ENCODE results near the gene CD200. TPM values are rescaled to one million over a fixed set of nuclear protein-coding genes. Genes with fewer than 3 reads are reported as not detected.

CD200 gene
- total RNA-seq, 4 donors from 2014 or later: 0.27 to 0.76 (median 0.36) TPM

- TF ChIP-seq POLR2A (IDR thresholded peaks at IDR 0.05) (no peak), CTCF (IDR thresholded peaks at IDR 0.05 in 4 of 5, conservative IDR thresholded peaks at IDR 0.05 in 1 of 5) (no peak)
- in situ Hi-C loops (cut with MboI; ENCODE audit: low sequenced_read_pairs in 4 of 4): loop anchor here in 2 of 4 donors (10.0 to 25.0 kb wide), 2 partner anchors 190 to 203 kb away; no protein-coding TSS in a partner anchor
- no peak overlapping the region for H3K27ac ChIP-seq
- DNase-seq (no peak), ATAC-seq (no peak)
- intact Hi-C loops (cut with DNase I; ENCODE audit: low total_unique reads): loop anchor here (10.0 kb wide), 1 partner anchor 193 kb away; no protein-coding TSS in a partner anchor
- no peaks in the 10 kb centered on the region for H3K9me3 ChIP-seq
- no peak overlapping the region for H3K4me3 ChIP-seq
- no peaks in the 10 kb centered on the region for H3K36me3 ChIP-seq
- H3K4me1 ChIP-seq: no peaks in the 10 kb centered on the region
- H3K27me3 ChIP-seq: no peaks in the 10 kb centered on the region
Measured at GRCh38 chr3:112321867-112322652, 10.9 kb upstream of the CD200 start.

- Histone ChIP-seq H3K4me3 (no peak overlapping the region), H3K27ac (no peak overlapping the region), H3K27me3 (peaks cover 0 to 4% (median 0%) of the 10 kb centered on the region in 3 donors), H3K36me3 (no peaks in the 10 kb centered on the region), H3K4me1 (no peaks in the 10 kb centered on the region), H3K9me3 (no peaks in the 10 kb centered on the region)
- intact Hi-C loops (cut with DNase I; ENCODE audit: low total_unique reads) (loop anchor here (10.0 kb wide), 1 partner anchor 187 kb away; no protein-coding TSS in a partner anchor), in situ Hi-C loops (cut with MboI; ENCODE audit: low sequenced_read_pairs in 4 of 4) (loop anchor here in 2 of 4 donors (10.0 to 25.0 kb wide), 2 partner anchors 185 to 197 kb away; no protein-coding TSS in a partner anchor)
- TF ChIP-seq POLR2A (IDR thresholded peaks at IDR 0.05) (no peak), CTCF (IDR thresholded peaks at IDR 0.05 in 4 of 5, conservative IDR thresholded peaks at IDR 0.05 in 1 of 5) (peak in 4 of 5 experiments; percentile 12 to 37 (median 26))
- DNase-seq (no peak), ATAC-seq (no peak)
Measured at GRCh38 chr3:112327371-112327951, 5.5 kb upstream of the CD200 start.

- Histone ChIP-seq H3K27me3 (peaks cover 6 to 8% (median 8%) of the 10 kb centered on the region in 3 donors), H3K27ac (no peak overlapping the region), H3K4me3 (no peak overlapping the region), H3K36me3 (no peaks in the 10 kb centered on the region), H3K9me3 (no peaks in the 10 kb centered on the region), H3K4me1 (no peaks in the 10 kb centered on the region)
- ATAC-seq (no peak), DNase-seq (no peak)
- in situ Hi-C loops (cut with MboI; ENCODE audit: low sequenced_read_pairs in 4 of 4) (loop anchor here in 1 of 4 donors (25.0 kb wide), 1 partner anchor 180 kb away; no protein-coding TSS in a partner anchor), intact Hi-C loops (cut with DNase I; ENCODE audit: low total_unique reads) (no loop called here)
- TF ChIP-seq CTCF (IDR thresholded peaks at IDR 0.05 in 4 of 5, conservative IDR thresholded peaks at IDR 0.05 in 1 of 5) (no peak), POLR2A (IDR thresholded peaks at IDR 0.05) (no peak)
Measured at GRCh38 chr3:112331851-112332250, 1.1 kb upstream of the CD200 start.

GRCh38 chr3:112333381-112334317 is 693 bp downstream of the CD200 start:
- in situ Hi-C loops (cut with MboI; ENCODE audit: low sequenced_read_pairs in 4 of 4) (loop anchor here in 1 of 4 donors (25.0 kb wide), 1 partner anchor 179 kb away; no protein-coding TSS in a partner anchor), intact Hi-C loops (cut with DNase I; ENCODE audit: low total_unique reads) (no loop called here)
- Histone ChIP-seq H3K9me3 (no peaks in the 10 kb centered on the region), H3K4me1 (no peaks in the 10 kb centered on the region), H3K27ac (peak overlapping the region; percentile 45 to 72 (median 59)), H3K27me3 (peaks cover 6 to 8% (median 8%) of the 10 kb centered on the region in 3 donors), H3K4me3 (peak overlapping the region; percentile 46 to 58 (median 54)), H3K36me3 (no peaks in the 10 kb centered on the region)
- TF ChIP-seq POLR2A (IDR thresholded peaks at IDR 0.05) (no peak), CTCF (IDR thresholded peaks at IDR 0.05 in 4 of 5, conservative IDR thresholded peaks at IDR 0.05 in 1 of 5) (no peak)
- DNase-seq: no peak
- ATAC-seq: peak in 1 of 2 donors; percentile 65

Data from gastrocnemius medialis (tissue), 4 donors.